HepG2 (cell line): ENCODE measurements around the gene VMO1. TPM values are rescaled to one million over a fixed set of nuclear protein-coding genes. Genes with fewer than 3 reads are reported as not detected.

Source experiments
- EED ChIP-seq: sonication (generic); formaldehyde crosslinking; IDR thresholded peaks from 2 replicates; pipeline ENCODE4 v1.5.0; 2020; ENCODE audit warnings: mild to moderate bottlenecking, missing genetic modification reagents
- GABPB1 ChIP-seq: IDR thresholded peaks from 2 replicates; pipeline ENCODE4 v1.6.1; 2016; ENCODE audit warnings: mild to moderate bottlenecking, missing genetic modification reagents, moderate library complexity, missing compliant biosample characterization
- MAF1 ChIP-seq: sonication (generic); formaldehyde crosslinking; IDR thresholded peaks from 2 replicates; pipeline ENCODE4 v1.5.0; 2020; ENCODE audit warnings: missing genetic modification reagents, borderline replicate concordance
- MIER2 ChIP-seq: IDR thresholded peaks from 2 replicates; pipeline ENCODE4 v1.6.1; 2016; ENCODE audit warnings: missing biosample characterization, missing genetic modification reagents
- NFKBIZ ChIP-seq: IDR thresholded peaks from 2 replicates; pipeline ENCODE4 v1.6.1; 2018; ENCODE audit warnings: missing genetic modification reagents, missing compliant biosample characterization
- NR2F1 ChIP-seq, 2 experiments: fragments of 450-650 bp in 1 of 2; formaldehyde crosslinking in 1 of 2; IDR thresholded peaks; 2 replicates each; pipeline versions ENCODE4 v1.5.0 to v1.6.1; 2016 to 2020; ENCODE audit warnings: mild to moderate bottlenecking in 1 of 2, missing compliant biosample characterization in 1 of 2, missing genetic modification reagents in 1 of 2, moderate library complexity in 1 of 2
- ZNF160 ChIP-seq: sonication (generic); formaldehyde crosslinking; IDR thresholded peaks from 2 replicates; pipeline ENCODE4 v1.8.0; 2022; ENCODE audit warnings: mild to moderate bottlenecking, inconsistent platforms, missing genetic modification reagents
- ZNF20 ChIP-seq: sonication (generic); formaldehyde crosslinking; IDR thresholded peaks from 2 replicates; pipeline ENCODE4 v1.4.0; 2020; ENCODE audit warnings: mild to moderate bottlenecking, moderate library complexity, missing genetic modification reagents
- ZNF230 ChIP-seq: sonication (generic); formaldehyde crosslinking; IDR thresholded peaks from 2 replicates; pipeline ENCODE4 v1.4.0; 2020; ENCODE audit warnings: mild to moderate bottlenecking, missing genetic modification reagents
- ZNF543 ChIP-seq: sonication (generic); formaldehyde crosslinking; IDR thresholded peaks from 2 replicates; pipeline ENCODE4 v1.4.0; 2020; ENCODE audit warnings: mild to moderate bottlenecking, missing genetic modification reagents
- ZNF775 ChIP-seq: sonication (generic); formaldehyde crosslinking; IDR thresholded peaks from 2 replicates; pipeline ENCODE4 v1.4.0; 2020; ENCODE audit warnings: missing genetic modification reagents, mild to moderate bottlenecking, moderate library complexity, borderline replicate concordance
- ZSCAN29 ChIP-seq: sonication (generic); formaldehyde crosslinking; conservative IDR thresholded peaks from 2 replicates; pipeline ENCODE4 v1.4.0; 2020; ENCODE audit warnings: mild to moderate bottlenecking, missing genetic modification reagents
- polyA plus RNA-seq, 8 experiments: library from polyadenylated mRNA; depleted of rRNA in 3 of 8; stranded (reverse) in 7 of 8; unstranded in 1 of 8; fragments of >200 nt; fragmentation: Illumina TruSeq in 4 of 8; extraction: Trizol in 4 of 8; gene quantifications; 2 replicates each; pipeline versions ENCODE4 v1.2.1 to v1.2.3, GENCODE V29; 2011 to 2016; ENCODE audit warnings: low read depth in 4 of 8, missing spikeins in 1 of 8, mixed read lengths in 1 of 8; ENCODE audit not compliant: insufficient read depth in 1 of 8
- total RNA-seq, 5 experiments: library from RNA; depleted of rRNA; stranded (reverse); fragments of >200 nt; fragmentation: Illumina TruSeq; extraction: Trizol; gene quantifications; 2 replicates each; pipeline ENCODE4 v1.2.3, GENCODE V29; 2016; ENCODE audit warnings: low read depth in 1 of 5
- TF ChIP-seq, protein P1 (sequence below): sonication (generic); formaldehyde crosslinking; IDR thresholded peaks from 2 replicates; pipeline ENCODE4 v1.5.0; 2020; ENCODE audit warnings: mild to moderate bottlenecking, missing genetic modification reagents, borderline replicate concordance
- TF ChIP-seq, protein P2 (sequence below): sonication (generic); formaldehyde crosslinking; conservative IDR thresholded peaks from 2 replicates; pipeline ENCODE4 v1.4.0; 2020; ENCODE audit warnings: missing genetic modification reagents
- TF ChIP-seq, protein P3 (sequence below): sonication (generic); formaldehyde crosslinking; conservative IDR thresholded peaks from 2 replicates; pipeline ENCODE4 v1.4.0; 2020; ENCODE audit warnings: missing genetic modification reagents
- TF ChIP-seq, protein P4 (sequence below): sonication (generic); formaldehyde crosslinking; IDR thresholded peaks from 2 replicates; pipeline ENCODE4 v1.4.0; 2020; ENCODE audit warnings: missing genetic modification reagents, borderline replicate concordance

The VMO1 gene
- total and polyA plus RNA-seq, 2 of the 13 experiments (the other 11 are each of a cell fraction or from before 2014, with no cell fraction given), result not detected

DNA sequence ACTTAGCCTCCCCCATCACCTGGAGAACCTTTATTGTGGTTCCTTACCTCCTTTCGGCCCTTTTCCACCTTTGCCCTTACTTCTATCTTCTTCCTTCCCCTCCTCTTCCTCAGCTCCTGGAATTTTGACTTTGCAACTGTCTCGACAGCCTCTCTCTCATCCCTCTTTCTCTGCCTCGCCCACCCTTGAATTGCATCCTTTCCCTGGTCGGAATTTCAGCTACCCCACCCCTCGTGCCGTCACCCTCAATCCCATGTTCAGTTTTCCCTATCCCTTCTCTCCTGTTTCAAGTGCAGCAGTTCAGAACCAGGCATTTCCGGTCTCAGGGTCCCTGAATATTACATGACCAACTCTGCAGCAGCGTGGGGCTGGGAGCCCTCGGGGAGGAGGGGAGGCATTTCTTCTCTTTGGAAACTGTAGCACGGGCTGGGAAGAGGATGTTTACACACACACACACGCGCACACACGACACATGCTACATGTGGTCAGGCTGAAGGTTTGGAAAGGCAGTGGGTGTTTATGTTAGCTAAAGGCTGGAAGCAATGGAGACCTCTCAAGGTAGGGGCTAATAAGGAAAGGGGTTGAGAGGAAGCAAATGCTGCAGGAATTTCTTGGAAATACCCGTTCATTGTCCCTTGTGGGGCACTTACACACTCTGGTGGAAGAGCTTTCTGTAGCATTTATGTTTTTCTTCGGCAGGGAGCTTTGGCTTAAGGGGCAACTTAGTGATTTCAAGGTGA is 47.9 kb upstream of the VMO1 start (continued):
- TF ChIP-seq, protein P1, sequence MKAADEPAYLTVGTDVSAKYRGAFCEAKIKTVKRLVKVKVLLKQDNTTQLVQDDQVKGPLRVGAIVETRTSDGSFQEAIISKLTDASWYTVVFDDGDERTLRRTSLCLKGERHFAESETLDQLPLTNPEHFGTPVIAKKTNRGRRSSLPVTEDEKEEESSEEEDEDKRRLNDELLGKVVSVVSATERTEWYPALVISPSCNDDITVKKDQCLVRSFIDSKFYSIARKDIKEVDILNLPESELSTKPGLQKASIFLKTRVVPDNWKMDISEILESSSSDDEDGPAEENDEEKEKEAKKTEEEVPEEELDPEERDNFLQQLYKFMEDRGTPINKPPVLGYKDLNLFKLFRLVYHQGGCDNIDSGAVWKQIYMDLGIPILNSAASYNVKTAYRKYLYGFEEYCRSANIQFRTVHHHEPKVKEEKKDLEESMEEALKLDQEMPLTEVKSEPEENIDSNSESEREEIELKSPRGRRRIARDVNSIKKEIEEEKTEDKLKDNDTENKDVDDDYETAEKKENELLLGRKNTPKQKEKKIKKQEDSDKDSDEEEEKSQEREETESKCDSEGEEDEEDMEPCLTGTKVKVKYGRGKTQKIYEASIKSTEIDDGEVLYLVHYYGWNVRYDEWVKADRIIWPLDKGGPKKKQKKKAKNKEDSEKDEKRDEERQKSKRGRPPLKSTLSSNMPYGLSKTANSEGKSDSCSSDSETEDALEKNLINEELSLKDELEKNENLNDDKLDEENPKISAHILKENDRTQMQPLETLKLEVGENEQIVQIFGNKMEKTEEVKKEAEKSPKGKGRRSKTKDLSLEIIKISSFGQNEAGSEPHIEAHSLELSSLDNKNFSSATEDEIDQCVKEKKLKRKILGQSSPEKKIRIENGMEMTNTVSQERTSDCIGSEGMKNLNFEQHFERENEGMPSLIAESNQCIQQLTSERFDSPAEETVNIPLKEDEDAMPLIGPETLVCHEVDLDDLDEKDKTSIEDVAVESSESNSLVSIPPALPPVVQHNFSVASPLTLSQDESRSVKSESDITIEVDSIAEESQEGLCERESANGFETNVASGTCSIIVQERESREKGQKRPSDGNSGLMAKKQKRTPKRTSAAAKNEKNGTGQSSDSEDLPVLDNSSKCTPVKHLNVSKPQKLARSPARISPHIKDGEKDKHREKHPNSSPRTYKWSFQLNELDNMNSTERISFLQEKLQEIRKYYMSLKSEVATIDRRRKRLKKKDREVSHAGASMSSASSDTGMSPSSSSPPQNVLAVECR (CRISPR knock-in tag), result no peak; the same call in 1 of the 2 replicates
- TF ChIP-seq ZNF230 (CRISPR knock-in tag) (no peak), MAF1 (no peak), ZNF543 (0 out of 2 replicates have a peak, but pooled peaks have one; percentile 5), ZNF20 (CRISPR knock-in tag) (no peak), MIER2 (CRISPR knock-in tag) (0 out of 2 replicates have a peak, but pooled peaks have one; percentile 18), NR2F1 (CRISPR knock-in tag; IDR thresholded peaks at IDR 0.05) (no peak), GABPB1 (CRISPR knock-in tag) (peak; percentile 1; the same call in 1 of the 2 replicates), ZNF160 (CRISPR knock-in tag) (no peak), EED (CRISPR knock-in tag) (no peak), ZNF775 (CRISPR knock-in tag) (no peak), ZSCAN29 (CRISPR knock-in tag) (0 out of 2 replicates have a peak, but pooled peaks have one; percentile 40), NFKBIZ (CRISPR knock-in tag) (no peak)
- TF ChIP-seq, protein P2, sequence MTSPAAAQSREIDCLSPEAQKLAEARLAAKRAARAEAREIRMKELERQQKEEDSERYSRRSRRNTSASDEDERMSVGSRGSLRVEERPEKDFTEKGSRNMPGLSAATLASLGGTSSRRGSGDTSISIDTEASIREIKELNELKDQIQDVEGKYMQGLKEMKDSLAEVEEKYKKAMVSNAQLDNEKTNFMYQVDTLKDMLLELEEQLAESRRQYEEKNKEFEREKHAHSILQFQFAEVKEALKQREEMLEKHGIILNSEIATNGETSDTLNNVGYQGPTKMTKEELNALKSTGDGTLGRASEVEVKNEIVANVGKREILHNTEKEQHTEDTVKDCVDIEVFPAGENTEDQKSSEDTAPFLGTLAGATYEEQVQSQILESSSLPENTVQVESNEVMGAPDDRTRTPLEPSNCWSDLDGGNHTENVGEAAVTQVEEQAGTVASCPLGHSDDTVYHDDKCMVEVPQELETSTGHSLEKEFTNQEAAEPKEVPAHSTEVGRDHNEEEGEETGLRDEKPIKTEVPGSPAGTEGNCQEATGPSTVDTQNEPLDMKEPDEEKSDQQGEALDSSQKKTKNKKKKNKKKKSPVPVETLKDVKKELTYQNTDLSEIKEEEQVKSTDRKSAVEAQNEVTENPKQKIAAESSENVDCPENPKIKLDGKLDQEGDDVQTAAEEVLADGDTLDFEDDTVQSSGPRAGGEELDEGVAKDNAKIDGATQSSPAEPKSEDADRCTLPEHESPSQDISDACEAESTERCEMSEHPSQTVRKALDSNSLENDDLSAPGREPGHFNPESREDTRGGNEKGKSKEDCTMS, result no peak
- TF ChIP-seq, protein P3, sequence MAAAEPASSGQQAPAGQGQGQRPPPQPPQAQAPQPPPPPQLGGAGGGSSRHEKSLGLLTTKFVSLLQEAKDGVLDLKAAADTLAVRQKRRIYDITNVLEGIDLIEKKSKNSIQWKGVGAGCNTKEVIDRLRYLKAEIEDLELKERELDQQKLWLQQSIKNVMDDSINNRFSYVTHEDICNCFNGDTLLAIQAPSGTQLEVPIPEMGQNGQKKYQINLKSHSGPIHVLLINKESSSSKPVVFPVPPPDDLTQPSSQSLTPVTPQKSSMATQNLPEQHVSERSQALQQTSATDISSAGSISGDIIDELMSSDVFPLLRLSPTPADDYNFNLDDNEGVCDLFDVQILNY (CRISPR knock-in tag), result no peak
- TF ChIP-seq, protein P4, sequence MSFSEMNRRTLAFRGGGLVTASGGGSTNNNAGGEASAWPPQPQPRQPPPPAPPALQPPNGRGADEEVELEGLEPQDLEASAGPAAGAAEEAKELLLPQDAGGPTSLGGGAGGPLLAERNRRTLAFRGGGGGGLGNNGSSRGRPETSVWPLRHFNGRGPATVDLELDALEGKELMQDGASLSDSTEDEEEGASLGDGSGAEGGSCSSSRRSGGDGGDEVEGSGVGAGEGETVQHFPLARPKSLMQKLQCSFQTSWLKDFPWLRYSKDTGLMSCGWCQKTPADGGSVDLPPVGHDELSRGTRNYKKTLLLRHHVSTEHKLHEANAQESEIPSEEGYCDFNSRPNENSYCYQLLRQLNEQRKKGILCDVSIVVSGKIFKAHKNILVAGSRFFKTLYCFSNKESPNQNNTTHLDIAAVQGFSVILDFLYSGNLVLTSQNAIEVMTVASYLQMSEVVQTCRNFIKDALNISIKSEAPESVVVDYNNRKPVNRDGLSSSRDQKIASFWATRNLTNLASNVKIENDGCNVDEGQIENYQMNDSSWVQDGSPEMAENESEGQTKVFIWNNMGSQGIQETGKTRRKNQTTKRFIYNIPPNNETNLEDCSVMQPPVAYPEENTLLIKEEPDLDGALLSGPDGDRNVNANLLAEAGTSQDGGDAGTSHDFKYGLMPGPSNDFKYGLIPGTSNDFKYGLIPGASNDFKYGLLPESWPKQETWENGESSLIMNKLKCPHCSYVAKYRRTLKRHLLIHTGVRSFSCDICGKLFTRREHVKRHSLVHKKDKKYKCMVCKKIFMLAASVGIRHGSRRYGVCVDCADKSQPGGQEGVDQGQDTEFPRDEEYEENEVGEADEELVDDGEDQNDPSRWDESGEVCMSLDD (CRISPR knock-in tag), result no peak
